Stimulated activated CD4-positive, alpha-beta T cell treated with anti-CD3 and anti-CD28 coated beads, Interleukin-12 subunit alpha, Interleukin-12 subunit beta, amount 100 ng/mL, for 4 hours (primary cell): ENCODE measurements around the gene KIRREL1.

Experiments used
- DNase-seq: peaks from one replicate; pipeline ENCODE4 v3.0.0-alpha.2; 2020

The KIRREL1 gene

DNA sequence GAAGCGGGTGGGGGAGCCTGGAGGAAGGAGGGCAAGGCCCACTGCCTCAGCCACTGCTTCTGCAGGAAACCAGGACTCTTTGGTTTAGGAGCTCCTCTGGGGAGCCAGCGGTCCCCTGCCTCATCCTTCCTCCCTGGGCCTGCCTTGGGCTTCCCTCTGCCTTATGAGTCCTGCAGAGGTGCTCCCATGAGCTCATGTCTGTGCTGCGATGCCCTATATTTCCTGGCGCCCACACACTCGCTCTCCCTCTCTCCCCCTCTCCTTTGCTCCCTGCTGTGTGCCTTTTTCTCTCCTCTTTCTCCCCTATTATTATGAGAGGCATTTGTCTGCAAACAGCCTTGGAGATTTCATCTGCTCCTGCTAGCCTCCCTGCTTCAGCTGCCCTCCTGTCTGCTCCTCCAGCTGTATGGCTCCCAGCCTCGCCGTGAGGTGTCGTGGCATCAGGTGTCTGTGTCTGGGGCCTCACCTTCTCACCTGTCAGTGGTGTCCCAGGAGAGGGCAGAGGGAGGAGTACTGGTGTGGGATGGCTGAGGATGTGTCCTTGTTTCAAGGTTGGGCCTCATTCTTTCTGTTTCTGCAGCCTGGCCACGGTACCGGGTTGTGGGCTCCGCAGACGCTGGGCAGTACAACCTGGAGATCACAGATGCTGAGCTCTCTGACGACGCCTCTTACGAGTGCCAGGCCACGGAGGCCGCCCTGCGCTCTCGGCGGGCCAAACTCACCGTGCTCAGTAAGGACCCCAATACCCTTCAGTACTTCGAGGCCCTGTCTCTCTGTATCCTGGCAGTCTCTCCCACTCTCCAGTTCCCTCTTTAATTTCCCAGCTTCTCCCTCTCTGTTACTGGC, 84.2 kb downstream of the KIRREL1 start:
- DNase-seq: no peak

DNA sequence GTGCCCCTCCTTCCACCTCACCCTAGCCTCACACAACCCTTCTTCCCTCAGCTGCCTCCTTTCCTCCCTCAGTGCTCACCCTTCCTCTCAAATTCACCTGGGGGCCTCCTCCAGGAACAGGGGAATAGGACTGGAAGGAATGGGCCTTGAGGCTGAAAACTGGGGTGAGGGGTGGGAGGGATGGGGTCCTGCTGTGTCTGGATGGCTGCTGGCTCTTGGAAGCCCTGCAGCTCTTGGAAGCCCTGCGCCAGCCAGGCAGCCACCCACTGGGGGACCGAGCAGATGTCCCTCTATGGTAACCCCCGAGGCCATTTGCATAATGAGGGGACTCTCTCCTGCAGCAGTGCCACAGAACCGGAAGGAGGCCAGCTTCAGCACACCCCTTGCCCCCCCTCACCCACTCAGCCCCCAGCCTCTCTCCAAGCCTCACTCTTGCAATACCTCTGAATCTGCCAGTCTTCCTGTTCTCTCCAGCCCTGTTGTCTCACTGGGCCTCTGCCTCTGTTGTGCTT, 85.2 kb downstream of the KIRREL1 start:
- DNase-seq: no peak

DNA sequence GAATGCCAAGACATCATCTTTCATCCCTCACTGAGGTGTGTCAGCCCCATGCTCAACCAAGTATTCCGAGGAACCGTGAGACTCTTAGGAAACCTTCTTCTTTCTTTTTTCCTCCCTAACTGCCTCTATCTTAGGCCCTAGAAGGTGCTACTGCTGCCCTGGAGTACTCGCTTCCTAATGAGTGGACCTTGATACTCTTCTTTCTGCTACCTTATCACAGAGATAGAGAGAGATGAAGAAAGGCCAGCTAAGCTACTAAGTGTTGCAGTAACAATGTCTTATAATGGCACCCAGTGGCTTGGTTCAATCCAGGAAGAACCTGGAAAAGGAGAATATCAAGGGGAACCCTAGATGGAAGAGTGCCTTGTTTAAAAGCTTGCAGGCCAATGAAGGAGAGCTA, 86.6 kb downstream of the KIRREL1 start:
- no peak for DNase-seq

DNA sequence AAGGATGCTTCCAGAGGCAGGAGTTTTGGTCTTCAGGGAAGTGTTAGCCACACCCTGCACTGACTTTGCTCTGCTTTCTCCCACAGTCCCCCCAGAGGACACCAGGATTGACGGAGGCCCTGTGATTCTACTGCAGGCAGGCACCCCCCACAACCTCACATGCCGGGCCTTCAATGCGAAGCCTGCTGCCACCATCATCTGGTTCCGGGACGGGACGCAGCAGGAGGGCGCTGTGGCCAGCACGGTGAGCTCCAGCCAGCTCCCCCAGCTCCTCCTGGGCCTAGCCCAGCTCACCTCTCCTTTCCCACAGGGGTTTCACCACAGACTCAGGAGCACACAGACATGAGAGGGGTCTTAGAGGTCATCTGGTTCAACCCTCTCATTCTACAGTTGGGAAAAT, 90.9 kb downstream of the KIRREL1 start:
- no peak for DNase-seq

DNA sequence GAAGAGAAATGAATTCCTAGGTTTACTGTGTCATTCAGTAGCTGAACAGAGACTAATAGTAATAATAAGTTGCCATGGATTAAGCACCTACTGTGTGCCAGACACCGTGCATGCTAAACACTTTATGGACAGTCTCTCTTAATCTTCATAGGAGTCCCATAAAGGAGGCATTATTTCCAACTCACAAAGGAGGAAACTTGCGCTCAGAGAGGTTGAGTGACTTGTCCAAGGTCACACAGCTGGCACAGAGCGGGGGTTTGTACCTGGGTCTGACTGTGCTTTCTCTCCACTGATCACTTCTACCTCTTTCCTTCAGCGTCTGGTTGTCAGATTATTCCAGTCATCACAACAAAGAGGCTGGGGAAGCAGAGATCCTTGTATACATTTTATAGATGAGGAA, 91.3 kb downstream of the KIRREL1 start:
- no peak for DNase-seq

DNA sequence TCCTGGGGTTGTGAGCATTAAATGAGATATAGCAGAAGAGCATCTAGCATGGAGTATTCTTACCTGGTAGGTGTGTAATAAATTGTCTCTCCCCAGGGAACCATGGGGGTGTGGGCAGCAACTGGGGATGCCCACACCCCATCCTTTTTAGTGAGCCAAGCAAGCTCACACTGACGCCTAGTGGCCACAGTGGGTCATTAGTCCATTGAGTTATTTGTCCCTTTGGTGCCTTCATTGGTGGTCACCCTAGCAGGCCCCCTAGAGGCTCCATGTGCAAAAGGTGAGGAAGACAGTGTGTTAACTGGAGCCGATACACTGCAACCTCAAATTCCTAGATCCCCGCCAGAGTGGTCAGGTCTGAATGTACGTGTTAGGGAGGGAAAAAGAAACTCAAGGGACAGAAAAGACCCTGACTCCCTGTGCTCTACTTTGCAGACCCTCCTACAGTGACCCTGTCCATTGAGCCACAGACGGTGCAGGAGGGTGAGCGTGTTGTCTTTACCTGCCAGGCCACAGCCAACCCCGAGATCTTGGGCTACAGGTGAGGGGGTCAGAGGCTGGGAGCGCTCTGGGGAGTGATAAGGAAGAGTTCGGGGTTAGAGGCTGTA, 94.0 kb downstream of the KIRREL1 start:
- DNase-seq: no peak

DNA sequence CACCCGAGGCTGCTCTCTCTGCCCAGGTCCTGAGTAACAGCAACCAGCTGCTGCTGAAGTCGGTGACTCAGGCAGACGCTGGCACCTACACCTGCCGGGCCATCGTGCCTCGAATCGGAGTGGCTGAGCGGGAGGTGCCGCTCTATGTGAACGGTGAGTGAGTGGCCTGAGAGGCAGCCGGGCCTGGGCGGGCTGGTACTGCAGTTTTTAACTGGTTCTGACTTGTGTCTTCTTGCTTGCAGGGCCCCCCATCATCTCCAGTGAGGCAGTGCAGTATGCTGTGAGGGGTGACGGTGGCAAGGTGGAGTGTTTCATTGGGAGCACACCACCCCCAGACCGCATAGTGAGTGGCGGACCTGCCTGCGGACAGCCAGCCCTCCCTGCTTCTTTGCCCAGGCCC, 96.0 kb downstream of the KIRREL1 start:
- DNase-seq: no peak

DNA sequence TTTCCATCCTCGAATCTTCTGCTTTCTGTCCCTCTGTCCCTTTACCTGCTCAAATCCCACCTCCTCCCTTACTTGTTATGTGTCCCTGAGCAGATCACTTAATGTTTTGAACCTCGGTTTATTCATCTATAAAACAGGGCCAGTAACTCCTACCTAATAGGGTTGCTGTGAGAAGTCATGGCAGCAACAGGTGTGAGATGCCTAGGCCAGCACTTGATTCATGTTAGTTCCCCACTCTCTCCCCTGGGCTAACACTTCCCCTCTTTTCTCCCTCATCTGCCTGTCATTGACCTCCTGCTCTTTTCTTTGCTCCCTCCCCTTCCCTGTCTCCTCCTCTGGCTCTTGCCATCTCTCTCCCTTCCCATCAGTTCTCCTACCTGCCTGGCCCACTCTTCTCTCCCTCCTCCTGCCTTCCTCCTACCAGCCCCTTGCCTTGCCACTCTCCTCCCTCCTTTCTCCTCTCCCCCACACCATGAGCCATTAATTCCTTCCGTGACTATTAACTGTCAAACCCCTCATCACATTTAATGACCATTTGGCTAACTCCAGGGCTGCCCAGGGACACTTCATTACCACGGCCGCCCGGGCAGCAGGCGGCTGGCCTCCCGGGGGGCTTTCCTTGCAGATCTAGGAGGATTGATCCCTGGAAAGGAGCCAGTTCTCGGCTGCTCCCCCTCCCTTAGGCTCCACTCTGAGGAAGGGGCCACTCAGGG, 96.6 kb downstream of the KIRREL1 start:
- DNase-seq: no peak

DNA sequence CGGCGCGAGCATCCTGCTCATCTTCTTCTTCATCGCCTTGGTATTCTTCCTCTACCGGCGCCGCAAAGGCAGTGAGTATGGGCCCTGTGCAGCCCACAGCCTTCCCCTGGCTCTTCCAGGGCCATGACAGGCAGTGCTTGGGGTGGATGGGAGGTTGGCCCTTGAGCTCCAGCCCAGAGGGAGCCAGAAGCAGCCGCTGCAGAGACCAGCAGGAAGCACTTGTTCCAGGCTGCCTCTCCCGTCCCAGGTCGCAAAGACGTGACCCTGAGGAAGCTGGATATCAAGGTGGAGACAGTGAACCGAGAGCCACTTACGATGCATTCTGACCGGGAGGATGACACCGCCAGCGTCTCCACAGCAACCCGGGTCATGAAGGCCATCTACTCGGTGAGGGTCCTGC, 99.9 kb downstream of the KIRREL1 start:
- DNase-seq: no peak

DNA sequence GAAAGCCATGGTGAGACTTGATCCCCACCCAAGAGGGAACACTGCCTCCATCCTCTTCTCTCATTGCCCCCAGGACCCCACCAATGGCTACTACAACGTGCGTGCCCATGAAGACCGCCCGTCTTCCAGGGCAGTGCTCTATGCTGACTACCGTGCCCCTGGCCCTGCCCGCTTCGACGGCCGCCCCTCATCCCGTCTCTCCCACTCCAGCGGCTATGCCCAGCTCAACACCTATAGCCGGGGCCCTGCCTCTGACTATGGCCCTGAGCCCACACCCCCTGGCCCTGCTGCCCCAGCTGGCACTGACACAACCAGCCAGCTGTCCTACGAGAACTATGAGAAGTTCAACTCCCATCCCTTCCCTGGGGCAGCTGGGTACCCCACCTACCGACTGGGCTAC, 101.1 kb downstream of the KIRREL1 start:
- no peak for DNase-seq

DNA sequence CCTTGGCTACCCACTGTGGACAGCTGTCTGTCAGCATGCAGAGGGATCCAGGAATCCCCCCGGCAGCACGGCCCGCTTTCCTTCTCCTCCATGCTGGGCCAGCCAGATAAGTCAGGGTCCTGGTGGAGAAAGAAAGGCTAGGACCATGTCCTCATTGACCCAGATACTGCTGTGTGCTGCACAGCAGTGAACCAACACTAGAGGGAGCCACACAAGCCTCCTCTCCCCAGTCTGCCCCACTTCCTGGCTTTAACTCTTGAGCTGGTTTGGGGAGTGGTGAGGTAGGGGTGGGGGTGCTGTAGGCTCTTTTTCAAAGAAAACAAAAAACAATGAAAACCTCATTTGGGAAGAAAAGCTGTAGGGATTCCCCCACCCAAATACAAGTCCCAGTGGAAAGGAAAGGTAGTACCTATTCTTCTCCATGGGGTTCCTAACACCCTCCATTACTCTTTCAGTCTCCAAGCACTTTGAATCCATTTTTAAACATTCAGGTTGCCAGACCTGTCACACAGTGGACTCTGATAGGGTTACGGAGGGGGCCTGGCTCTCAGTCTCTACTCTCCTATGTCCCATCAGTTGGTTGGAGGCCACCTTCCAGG, 102.4 kb downstream of the KIRREL1 start:
- no peak for DNase-seq

DNA sequence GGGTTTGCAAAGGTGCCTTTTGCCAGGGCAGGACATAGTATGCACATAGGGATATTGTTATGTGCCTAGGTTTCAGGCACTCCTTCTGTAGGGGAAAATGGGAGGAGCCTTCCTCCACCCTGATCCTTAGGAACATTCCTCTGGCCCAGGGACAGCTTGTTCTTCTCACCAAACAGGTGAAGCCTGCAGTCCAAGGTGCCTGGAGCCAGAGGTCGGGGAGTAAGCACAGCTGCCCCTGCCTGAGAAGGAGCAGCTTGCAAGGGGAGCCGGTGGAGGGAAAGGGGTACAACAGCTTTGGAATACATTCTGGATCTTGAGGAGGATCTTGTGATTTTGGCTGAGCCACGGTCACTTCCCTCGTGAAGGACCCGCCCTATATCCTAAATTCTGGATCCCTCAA, 104.8 kb downstream of the KIRREL1 start:
- no peak for DNase-seq

DNA sequence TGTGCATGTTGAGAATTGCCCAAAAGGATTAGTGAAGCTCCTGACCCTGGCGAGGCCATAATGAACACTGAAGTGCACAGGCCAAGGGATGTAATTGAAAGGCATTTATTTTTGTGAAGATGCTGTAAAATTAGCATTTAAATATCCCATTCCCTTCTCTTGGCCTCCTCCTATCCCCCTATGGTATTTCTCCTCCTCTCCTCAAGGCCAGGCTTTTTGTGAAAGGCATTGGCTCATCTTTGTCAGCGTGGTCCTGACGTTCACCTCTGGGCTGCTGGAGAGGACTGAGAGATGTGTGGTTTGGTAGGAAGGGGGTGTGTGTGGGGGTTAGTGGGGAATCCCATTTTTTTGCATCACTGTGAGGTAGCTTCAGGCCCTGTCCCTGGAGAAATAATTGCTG, 105.7 kb downstream of the KIRREL1 start:
- no peak for DNase-seq

DNA sequence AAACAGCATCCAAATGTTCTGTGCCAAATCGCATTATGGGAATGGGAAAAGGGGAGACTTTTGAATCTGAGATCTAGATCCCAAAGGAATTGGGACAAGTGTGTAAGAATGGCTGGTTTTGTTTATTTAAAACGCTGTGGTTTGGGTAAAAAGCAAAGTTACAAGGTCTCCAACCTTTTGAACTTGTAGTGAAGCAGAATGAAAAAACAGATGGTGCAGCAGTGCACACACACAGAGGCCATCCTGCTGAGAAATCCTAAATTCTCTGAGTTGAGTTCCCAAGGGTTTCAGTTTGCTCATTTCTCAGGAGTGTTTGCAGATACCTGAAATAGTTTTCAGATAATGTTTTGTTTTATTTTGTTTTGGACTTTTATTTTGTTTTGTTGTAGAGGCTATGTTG, 107.1 kb downstream of the KIRREL1 start:
- DNase-seq: no peak

DNA sequence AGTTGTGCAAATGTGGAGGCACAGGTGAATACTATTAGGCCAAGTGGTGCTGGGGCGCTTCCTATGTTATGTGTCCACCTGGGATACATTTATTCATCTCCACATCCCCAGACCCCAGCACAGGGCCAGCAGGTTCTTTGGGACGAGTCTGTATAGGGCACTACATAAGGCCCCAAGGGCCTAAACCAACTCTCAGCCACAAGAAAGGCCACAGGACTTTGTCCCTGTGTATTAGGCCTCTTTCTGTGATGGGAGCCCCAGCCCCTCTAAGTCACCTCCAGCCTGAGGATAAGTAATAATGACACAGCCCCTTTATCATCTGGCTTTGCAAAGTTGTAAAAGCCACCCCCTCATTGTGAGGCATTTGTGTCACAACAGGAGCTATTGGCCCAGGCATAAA, 108.0 kb downstream of the KIRREL1 start:
- DNase-seq: no peak

DNA sequence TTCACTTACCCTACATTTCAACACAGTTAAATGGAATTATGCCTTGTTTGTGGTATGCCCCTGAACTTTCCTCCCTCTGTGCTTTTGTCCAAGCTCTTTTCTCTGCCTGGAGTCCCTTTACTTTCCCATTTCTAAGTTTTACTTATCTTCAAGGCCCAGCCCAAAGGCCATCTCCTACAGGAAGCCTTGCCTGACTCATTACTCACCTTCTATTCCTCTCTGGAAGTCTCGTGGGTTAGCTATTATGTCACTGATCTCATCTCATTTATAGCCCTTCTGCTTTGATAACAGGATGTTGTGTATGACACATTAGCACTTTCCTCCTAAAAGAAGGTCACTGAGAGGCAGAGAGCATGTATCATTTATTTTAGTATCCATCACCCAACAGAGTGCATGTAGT, 108.5 kb downstream of the KIRREL1 start:
- DNase-seq: no peak

DNA sequence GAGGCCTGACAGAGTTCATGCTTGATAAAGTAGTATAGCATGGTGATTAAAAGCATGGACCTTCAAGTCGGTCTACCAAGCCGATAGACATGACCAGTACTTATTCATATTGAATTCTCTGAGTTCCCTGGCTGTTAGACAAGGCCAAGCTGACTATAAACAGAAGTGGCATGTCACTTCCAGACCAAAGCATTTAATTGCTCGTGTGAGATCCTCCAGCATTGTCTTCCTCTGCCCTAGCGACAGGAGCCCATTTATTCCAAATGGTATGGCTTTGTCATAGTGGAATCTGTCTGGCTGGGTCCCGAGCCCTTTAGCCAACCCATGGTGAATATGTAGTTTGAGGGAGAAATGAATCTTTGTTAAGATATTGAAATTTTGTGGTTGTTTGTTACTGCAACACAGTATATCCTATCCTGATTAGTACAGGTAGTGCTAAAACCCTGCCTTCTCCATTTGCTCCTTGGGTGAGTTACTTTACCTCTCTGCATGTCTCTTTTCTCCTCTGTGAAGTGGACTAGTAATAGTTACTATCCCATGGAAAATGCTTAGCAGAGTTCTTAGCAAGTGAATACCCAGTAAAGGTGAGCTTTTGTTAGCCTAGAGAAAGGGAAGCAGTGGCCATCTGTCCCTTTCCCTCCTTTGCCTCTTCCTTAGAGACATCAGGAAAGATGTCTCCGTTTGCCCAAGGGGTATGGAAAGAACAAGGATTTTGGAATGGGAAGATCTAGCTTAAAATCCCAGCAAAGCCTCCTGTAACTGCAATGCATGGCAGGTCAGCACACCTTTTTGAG, 109.6 kb downstream of the KIRREL1 start:
- DNase-seq: no peak

DNA sequence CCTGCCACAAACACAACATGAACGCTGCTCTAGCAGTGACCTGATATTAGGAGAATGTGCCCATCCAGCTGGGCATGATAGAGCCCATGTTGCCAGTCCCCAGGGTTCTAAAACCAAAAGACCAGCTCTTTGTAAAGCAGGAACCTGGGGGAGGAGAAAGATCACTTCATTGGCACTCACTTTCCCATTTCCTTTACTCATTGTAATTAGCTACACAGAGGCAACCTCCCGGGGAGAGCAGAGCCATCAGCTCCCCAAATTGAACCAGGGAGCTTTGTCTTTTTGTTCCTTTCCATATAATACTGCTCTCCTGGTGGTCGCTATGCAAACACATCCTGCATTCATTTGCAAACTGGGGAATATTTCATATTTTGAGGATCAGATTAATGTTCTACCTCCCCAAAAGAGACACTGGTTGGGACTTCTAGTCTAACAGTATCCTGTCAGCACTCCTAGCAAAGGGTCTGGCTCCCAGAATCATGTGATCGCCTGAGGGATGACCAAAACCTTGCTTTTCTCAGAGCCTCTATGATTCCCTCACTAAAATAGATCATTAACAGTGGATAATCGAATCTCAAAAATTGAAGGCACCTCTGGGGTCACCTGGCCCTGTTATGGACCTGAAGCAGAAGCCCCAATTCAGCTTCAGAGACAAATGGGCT, 110.5 kb downstream of the KIRREL1 start:
- DNase-seq: no peak

DNA sequence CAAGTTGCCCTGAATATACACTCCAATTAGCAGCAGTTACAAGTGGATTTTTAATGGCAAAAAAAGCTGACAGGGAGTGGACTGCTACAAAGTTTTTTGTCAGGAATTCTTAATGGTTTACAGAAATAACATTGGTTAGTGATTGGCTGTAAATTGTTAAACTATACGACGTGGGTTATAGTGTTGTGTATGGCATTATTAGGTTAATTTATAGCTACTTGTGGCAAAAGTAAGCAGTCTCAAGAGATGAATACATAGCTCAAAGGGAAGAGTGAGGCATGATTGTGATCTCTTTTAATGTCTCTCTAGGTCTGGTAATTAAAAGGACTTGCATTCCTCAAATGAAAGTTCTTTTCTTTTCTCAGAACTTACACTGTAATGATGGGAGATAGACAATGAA, 111.4 kb downstream of the KIRREL1 start:
- DNase-seq: no peak

DNA sequence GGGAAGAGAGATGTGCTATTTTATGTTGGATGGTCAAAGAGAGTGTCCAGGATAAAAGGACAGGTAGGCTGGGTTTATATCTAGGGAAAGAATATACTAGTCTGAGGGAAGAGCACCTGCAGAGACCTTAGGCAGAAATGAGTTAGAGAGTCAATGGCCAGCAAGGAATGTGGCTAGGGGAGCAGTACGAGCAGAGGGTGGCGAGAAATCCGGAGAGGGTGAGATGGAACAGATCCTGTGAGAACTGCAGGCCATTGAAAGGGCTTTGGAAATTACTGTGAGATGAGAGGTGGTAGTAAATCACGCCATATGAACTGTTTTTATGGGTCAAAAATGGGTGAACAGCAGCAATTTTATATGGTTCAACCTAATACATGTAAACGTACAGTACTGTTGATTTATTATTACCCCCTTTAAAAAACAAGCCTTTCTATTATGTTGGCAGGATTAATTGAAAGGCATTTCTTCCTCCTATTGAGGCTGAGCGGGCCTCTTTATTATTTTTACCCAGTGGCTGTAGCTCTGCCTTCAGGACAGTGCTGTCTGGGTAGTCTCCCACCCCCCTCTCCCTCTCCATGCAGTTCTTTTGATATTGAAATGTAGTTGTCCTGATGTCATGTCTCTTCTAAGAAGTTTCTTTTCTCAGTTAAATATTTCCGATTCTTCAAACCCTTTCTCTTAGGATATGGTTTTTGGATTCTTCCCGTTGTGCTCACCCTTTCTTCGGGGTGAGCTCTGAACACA, 112.1 kb downstream of the KIRREL1 start:
- no peak for DNase-seq

DNA sequence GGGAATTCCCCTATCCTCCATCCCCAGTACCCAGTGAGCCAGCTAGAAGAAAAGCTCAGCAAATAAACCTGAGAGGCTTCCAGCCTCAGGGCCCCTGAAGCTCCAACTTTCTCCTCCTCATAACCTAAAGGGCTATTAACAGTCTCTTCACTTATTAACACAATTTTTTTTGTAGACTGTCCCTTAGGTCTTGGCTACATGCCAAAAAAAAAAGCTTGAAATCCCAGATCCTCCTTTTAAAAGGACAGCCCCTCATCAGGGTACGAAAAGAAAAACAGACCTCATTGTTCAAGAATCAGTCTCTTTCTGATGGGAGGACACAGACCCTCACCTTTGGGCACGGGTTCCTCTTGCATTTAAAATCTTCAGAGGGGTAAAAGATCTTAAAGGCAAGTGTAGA, 114.5 kb downstream of the KIRREL1 start:
- DNase-seq: no peak
